Hippocampal formation (tissue), 2 donors: ENCODE measurements around the gene MITF.
"Not testable (repeated sequence)": the region's sequence is repeated elsewhere in the genome, so short reads cannot be mapped to it uniquely, and the experiment has no call there.

Experiments
- DNase-seq, 2 donors: peaks; one replicate each; lab custom pipeline; 2025; lab: John Stamatoyannopoulos, UW

Gene MITF

GRCh38 chr3:69871868-69872267 lies 132.6 kb downstream of the MITF start:
- DNase-seq: no peak

- no peak for DNase-seq
These were observed 133.6 kb downstream of the MITF start for GRCh38 chr3:69872783-69873378.

- DNase-seq: no peak
These were observed 136.8 kb downstream of the MITF start for GRCh38 chr3:69876073-69876472.

GRCh38 chr3:69878254-69878653 lies 139.0 kb downstream of the MITF start:
- no peak for DNase-seq

- no peak for DNase-seq
These were observed 139.8 kb downstream of the MITF start for GRCh38 chr3:69879051-69879450.

GRCh38 chr3:69880069-69880640 lies 140.9 kb downstream of the MITF start:
- DNase-seq: no peak

- DNase-seq: no peak
These were observed 141.8 kb downstream of the MITF start for GRCh38 chr3:69881051-69881450.

GRCh38 chr3:69881756-69882428 lies 142.6 kb downstream of the MITF start:
- DNase-seq: no peak

- no peak for DNase-seq
These were observed 143.3 kb downstream of the MITF start for GRCh38 chr3:69882560-69882959.

GRCh38 chr3:69888040-69888942 lies 149.0 kb downstream of the MITF start:
- DNase-seq: peak; percentile 8 to 77

- DNase-seq: no peak
These were observed 149.7 kb downstream of the MITF start for GRCh38 chr3:69888943-69889315.

- no peak for DNase-seq
These were observed 150.8 kb downstream of the MITF start for GRCh38 chr3:69890084-69890483.

- no peak for DNase-seq
These were observed 151.4 kb downstream of the MITF start for GRCh38 chr3:69890691-69891090.

GRCh38 chr3:69892706-69893105 lies 153.4 kb downstream of the MITF start:
- DNase-seq: no peak

- DNase-seq: no peak
These were observed 154.0 kb downstream of the MITF start for GRCh38 chr3:69893274-69893673.

GRCh38 chr3:69896095-69896494 lies 156.8 kb downstream of the MITF start:
- no peak for DNase-seq

- DNase-seq: no peak
These were observed 161.1 kb downstream of the MITF start for GRCh38 chr3:69900331-69900730.

GRCh38 chr3:69901802-69902201 lies 162.5 kb downstream of the MITF start:
- DNase-seq: no peak

- DNase-seq: no peak
These were observed 163.1 kb downstream of the MITF start for GRCh38 chr3:69902386-69902785.

GRCh38 chr3:69906351-69906966 lies 167.2 kb downstream of the MITF start:
- no peak for DNase-seq

GRCh38 chr3:69907554-69907953 lies 168.3 kb downstream of the MITF start:
- DNase-seq: no peak

GRCh38 chr3:69909859-69910258 lies 170.6 kb downstream of the MITF start:
- not testable (repeated sequence) for DNase-seq
